Measurements from ENCODE around the gene LMTK2. TPM values are rescaled to one million over a fixed set of nuclear protein-coding genes. Genes with fewer than 3 reads are reported as not detected.

LMTK2 gene
- total RNA-seq, 4 donors from 2014 or later, result 22.5 to 31.7 (median 28.4) TPM

DNA sequence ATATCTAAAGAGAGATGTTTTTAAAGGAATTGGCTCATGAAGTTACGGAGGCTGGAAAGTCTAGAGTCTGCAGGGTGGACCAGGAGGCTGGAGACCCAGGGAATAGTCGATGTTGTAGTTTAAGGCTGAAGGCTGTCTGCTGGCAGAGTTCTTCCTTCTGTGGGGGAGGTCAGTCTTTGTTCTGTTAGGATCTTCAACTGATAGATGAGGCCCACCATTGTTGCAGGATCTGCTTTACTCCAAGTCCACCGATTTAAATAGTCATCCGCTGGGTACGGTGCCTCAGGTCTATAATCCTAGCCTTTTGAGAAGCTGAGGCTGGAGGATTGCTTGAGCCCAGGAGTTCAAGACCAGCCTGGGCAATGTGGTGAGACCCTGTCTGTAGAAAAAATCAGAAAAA lies 50.0 kb downstream of the LMTK2 start:
- no peaks in the 10 kb centered on the region for H3K4me1 ChIP-seq
- WGBS, result 96% methylated on average over 5 of the region's 5 CpGs
- H3K27ac ChIP-seq (replicated peaks in 1 of 4), result no peak overlapping the region
- H3K36me3 ChIP-seq, result peaks cover 9 to 71% (median 53%) of the 10 kb centered on the region in 4 donors
- intact Hi-C loops (cut with DNase I), result no loop called here
- DNase-seq (ENCODE audit: extremely low spot score), result no peak
- TF ChIP-seq EP300 (IDR thresholded peaks at IDR 0.05) (no peak), POLR2A (IDR thresholded peaks at IDR 0.05; ENCODE audit: low read depth) (no peak), POLR2AphosphoS5 (IDR thresholded peaks at IDR 0.05) (no peak)
- TF ChIP-seq, protein P1, sequence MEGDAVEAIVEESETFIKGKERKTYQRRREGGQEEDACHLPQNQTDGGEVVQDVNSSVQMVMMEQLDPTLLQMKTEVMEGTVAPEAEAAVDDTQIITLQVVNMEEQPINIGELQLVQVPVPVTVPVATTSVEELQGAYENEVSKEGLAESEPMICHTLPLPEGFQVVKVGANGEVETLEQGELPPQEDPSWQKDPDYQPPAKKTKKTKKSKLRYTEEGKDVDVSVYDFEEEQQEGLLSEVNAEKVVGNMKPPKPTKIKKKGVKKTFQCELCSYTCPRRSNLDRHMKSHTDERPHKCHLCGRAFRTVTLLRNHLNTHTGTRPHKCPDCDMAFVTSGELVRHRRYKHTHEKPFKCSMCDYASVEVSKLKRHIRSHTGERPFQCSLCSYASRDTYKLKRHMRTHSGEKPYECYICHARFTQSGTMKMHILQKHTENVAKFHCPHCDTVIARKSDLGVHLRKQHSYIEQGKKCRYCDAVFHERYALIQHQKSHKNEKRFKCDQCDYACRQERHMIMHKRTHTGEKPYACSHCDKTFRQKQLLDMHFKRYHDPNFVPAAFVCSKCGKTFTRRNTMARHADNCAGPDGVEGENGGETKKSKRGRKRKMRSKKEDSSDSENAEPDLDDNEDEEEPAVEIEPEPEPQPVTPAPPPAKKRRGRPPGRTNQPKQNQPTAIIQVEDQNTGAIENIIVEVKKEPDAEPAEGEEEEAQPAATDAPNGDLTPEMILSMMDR (IDR thresholded peaks at IDR 0.05), result no peak
- no peak overlapping the region for H3K4me3 ChIP-seq
- no peaks in the 10 kb centered on the region for H3K27me3 ChIP-seq
- no peaks in the 10 kb centered on the region for H3K9me3 ChIP-seq

DNA sequence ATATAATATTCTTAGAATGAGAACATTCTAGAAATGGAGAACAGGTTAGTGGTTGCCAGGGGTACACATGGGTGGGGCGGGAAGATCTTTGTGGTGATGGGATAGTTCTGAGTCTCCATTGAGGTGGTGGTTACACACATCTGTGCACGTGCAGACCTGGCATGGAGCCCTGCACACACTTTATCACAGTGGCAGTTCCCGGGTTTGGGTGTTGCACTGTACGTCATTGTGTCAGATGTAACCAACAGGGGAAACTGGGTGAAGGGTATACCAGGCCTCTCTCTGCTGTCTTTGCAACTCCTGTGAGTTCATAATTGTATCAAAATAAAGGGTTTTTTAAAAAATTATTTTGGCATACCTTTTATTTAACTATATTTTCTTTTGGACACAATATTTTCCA lies 51.1 kb downstream of the LMTK2 start:
- TF ChIP-seq POLR2A (IDR thresholded peaks at IDR 0.05; ENCODE audit: low read depth) (no peak), EP300 (IDR thresholded peaks at IDR 0.05) (no peak), POLR2AphosphoS5 (IDR thresholded peaks at IDR 0.05) (no peak)
- TF ChIP-seq, protein P1 (IDR thresholded peaks at IDR 0.05), result no peak
- Histone ChIP-seq H3K9me3 (no peaks in the 10 kb centered on the region), H3K36me3 (peaks cover 9 to 63% (median 45%) of the 10 kb centered on the region in 4 donors), H3K27ac (replicated peaks in 1 of 4) (no peak overlapping the region), H3K4me1 (no peaks in the 10 kb centered on the region), H3K27me3 (no peaks in the 10 kb centered on the region), H3K4me3 (no peak overlapping the region)
- intact Hi-C loops (cut with DNase I), result no loop called here
- 93% methylated on average over 4 of the region's 4 CpGs for WGBS
- no peak for DNase-seq (ENCODE audit: extremely low spot score)

DNA sequence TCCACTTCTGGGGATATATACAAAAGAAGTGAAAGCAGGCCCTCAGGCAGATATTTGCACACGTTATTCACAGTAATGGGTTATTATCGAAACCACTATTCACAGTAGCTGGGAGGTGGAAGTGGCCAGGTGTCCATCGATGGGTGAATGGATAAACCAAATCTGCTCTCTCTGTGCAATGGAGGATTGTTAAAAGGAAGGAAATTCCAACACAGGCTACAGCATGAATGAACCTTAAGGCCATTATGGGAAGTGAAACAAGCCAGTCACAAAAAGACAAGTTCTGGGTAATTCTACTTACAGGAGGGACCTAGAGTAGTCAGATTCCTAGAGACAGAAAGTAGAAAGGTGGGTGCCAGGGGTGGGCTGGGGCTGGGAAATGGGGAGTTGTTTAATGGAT lies 56.1 kb downstream of the LMTK2 start:
- intact Hi-C loops (cut with DNase I), result no loop called here
- no peak for DNase-seq (ENCODE audit: extremely low spot score)
- Histone ChIP-seq H3K27ac (replicated peaks in 1 of 4) (no peak overlapping the region), H3K9me3 (no peaks in the 10 kb centered on the region), H3K4me1 (peaks cover 0 to 16% (median 13%) of the 10 kb centered on the region in 4 donors), H3K4me3 (no peak overlapping the region), H3K27me3 (no peaks in the 10 kb centered on the region), H3K36me3 (peaks cover 0 to 22% (median 15%) of the 10 kb centered on the region in 4 donors)
- WGBS, result 97% methylated on average over 3 of the region's 3 CpGs
- TF ChIP-seq POLR2A (IDR thresholded peaks at IDR 0.05; ENCODE audit: low read depth) (no peak), POLR2AphosphoS5 (IDR thresholded peaks at IDR 0.05) (no peak), EP300 (IDR thresholded peaks at IDR 0.05) (no peak)
- TF ChIP-seq, protein P1 (IDR thresholded peaks at IDR 0.05), result no peak

DNA sequence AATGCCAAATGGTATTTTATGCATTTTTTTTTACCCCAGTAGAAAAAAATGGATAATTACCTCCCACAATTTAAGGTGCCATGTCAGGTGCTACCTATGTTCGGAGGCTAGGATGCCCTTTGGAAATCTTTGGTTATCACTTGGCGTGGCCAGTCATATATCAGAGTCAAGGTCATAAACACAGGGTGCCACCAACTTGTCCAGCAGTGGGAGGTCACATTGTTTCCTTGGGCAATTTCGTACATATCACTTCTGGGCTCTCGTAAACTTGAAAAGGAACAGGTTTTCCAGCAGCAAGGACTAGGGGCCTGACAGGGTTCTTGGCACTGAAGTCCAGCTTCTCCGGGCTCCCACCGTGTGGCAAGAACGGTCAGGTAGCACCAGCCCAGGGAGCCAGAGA lies 56.6 kb downstream of the LMTK2 start:
- no peak for TF ChIP-seq POLR2A (IDR thresholded peaks at IDR 0.05; ENCODE audit: low read depth)
- TF ChIP-seq POLR2AphosphoS5 (IDR thresholded peaks at IDR 0.05), result no peak
- TF ChIP-seq EP300 (IDR thresholded peaks at IDR 0.05), result no peak
- TF ChIP-seq, protein P1 (IDR thresholded peaks at IDR 0.05), result no peak
- H3K27ac ChIP-seq (replicated peaks in 1 of 4), result no peak overlapping the region
- WGBS, result 79% methylated on average over 6 of the region's 7 CpGs
- no peaks in the 10 kb centered on the region for H3K27me3 ChIP-seq
- H3K9me3 ChIP-seq, result no peaks in the 10 kb centered on the region
- H3K4me1 ChIP-seq, result peaks cover 0 to 16% (median 13%) of the 10 kb centered on the region in 4 donors
- intact Hi-C loops (cut with DNase I), result no loop called here
- no peak for DNase-seq (ENCODE audit: extremely low spot score)
- no peak overlapping the region for H3K4me3 ChIP-seq
- H3K36me3 ChIP-seq, result peaks cover 0 to 18% (median 10%) of the 10 kb centered on the region in 4 donors
